Transverse colon (tissue), 4 donors: ENCODE data around the gene CCL21. TPM values are rescaled to one million over a fixed set of nuclear protein-coding genes. Genes with fewer than 3 reads are reported as not detected.

Experiments used
- DNase-seq: peaks from one replicate; pipeline ENCODE4 v3.0.0-alpha.2; 2019
- H3K27ac ChIP-seq, 4 donors: fragments of 200-600 bp; sonication (generic); 2 replicates each; pipeline ENCODE4 v1.5.1; 2016 to 2018; ENCODE audit warnings: inconsistent platforms in 4 of 4
- H3K27me3 ChIP-seq: fragments of 200-600 bp; sonication (generic); 2 replicates; pipeline ENCODE4 v1.5.1; 2017; ENCODE audit warnings: inconsistent platforms
- H3K36me3 ChIP-seq, 4 donors: fragments of 200-600 bp; sonication (generic); 2 replicates each; pipeline ENCODE4 v1.5.1; 2017 to 2019; ENCODE audit warnings: inconsistent platforms in 4 of 4
- H3K4me1 ChIP-seq, 4 donors: fragments of 200-600 bp; sonication (generic); 2 replicates each; pipeline ENCODE4 v1.5.1; 2017 to 2020; ENCODE audit warnings: inconsistent platforms in 4 of 4
- H3K4me3 ChIP-seq, 4 donors: fragments of 200-600 bp; sonication (generic); 1 replicate in 1 of 4; 2 replicates in 3 of 4; pipeline versions ENCODE4 v1.5.1 to v1.6.1; 2017 to 2019; ENCODE audit warnings: inconsistent platforms in 4 of 4
- H3K9me3 ChIP-seq, 2 donors: fragments of 200-600 bp; sonication (generic); 2 replicates each; pipeline ENCODE4 v1.5.1; 2017 to 2019; ENCODE audit warnings: inconsistent platforms in 2 of 2
- EP300 ChIP-seq: sonication (generic); formaldehyde crosslinking; IDR thresholded peaks from one replicate; pipeline ENCODE4 v1.6.1; 2017; ENCODE audit warnings: antibody characterized with exemption, low read depth
- POLR2A ChIP-seq: fragments of 450-650 bp; IDR thresholded peaks from one replicate; pipeline ENCODE4 v1.6.1; 2016; ENCODE audit warnings: antibody characterized with exemption, mild to moderate bottlenecking, moderate library complexity
- POLR2AphosphoS5 ChIP-seq, 3 donors: sonication (generic); formaldehyde crosslinking; IDR thresholded peaks; one replicate each; pipeline ENCODE4 v1.6.1; 2016; ENCODE audit warnings: antibody characterized with exemption in 3 of 3
- WGBS, 2 donors: methylation state at CpG; one replicate each; pipeline ENCODE4 v1.1.5; 2018; ENCODE audit warnings: low coverage in 1 of 2; 5-methylcytosine and 5-hydroxymethylcytosine counted together
- in situ Hi-C, 4 donors: fragments of 200-750 bp; cut with MboI; loops; one replicate each; pipeline versions ENCODE4 v1.15.0 to v1.15.1; 2017; ENCODE audit warnings: low sequenced_read_pairs in 3 of 4, low pct_ligation_motif_present in 1 of 4, low pct_unique_long_range_greater_than_20kb in 1 of 4
- intact Hi-C: fragments of 100-400 bp; cut with DNase I; formaldehyde crosslinking; loops from one replicate; pipeline ENCODE4 v1.15.1; 2023; ENCODE audit warnings: low total_unique reads
- total RNA-seq, 4 donors: library from RNA; depleted of rRNA; stranded (reverse); fragments of >200 nt; gene quantifications; one replicate each; pipeline ENCODE4 v1.1.0, GENCODE V29; 2016
- TF ChIP-seq, protein P1 (sequence below), 5 experiments: fragments of 200-600 bp in 3 of 5; fragments of 450-650 bp in 2 of 5; sonication (generic) in 3 of 5; IDR thresholded peaks; 1 replicate in 2 of 5; 2 replicates in 3 of 5; pipeline ENCODE4 v1.5.1; 2016 to 2017; ENCODE audit warnings: antibody characterized with exemption in 5 of 5, inconsistent platforms in 3 of 5, mild to moderate bottlenecking in 2 of 5, moderate library complexity in 1 of 5

Gene CCL21
- total RNA-seq, 4 donors from 2014 or later: 45.4 to 123 (median 60.1) TPM

DNA sequence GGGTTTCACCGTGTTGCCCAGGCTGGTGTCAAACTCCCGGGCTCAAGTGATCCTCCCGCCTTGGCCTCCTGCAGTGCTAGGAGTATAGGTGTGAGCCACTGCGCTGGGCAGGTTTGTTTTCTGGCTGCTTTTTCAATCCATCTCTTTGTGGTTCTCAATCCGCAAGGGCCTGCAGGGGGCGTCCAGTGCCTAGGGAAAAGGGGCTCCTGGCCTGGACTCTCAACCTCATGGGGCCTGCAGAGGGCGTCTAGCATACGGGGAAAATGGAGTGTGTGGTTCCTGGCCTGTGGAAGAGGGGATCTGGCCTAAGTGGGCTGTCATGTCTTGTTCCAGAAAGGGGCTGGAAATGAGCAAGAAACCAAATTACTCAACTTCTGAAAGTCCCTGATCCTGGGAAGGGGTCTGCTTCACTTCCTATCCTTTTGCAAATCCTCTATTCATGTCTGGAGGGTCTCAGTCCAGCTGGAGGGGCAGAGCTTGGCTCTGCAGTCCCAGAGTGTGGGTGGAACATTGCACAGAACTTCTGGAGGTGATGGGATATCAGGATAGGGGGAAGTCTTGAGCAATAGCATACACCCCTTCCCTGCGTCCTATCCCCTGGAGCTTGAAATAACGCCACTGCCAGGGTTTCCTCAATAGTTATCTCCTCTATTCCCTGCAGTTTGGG, 34.8 kb downstream of the CCL21 start:
- DNase-seq: peak; percentile 78
- 30 to 36% methylated on average over 5 to 10 of the region's 10 CpGs for WGBS, 2 donors
- no peaks in the 10 kb centered on the region for H3K27me3 ChIP-seq
- no peak overlapping the region for H3K4me3 ChIP-seq
- in situ Hi-C loops (no loop called here), intact Hi-C loops (loop anchor here (5.0 kb wide), 1 partner anchor 648 kb away; no protein-coding TSS in a partner anchor)
- H3K4me1 ChIP-seq: no peaks in the 10 kb centered on the region
- TF ChIP-seq, protein P1, sequence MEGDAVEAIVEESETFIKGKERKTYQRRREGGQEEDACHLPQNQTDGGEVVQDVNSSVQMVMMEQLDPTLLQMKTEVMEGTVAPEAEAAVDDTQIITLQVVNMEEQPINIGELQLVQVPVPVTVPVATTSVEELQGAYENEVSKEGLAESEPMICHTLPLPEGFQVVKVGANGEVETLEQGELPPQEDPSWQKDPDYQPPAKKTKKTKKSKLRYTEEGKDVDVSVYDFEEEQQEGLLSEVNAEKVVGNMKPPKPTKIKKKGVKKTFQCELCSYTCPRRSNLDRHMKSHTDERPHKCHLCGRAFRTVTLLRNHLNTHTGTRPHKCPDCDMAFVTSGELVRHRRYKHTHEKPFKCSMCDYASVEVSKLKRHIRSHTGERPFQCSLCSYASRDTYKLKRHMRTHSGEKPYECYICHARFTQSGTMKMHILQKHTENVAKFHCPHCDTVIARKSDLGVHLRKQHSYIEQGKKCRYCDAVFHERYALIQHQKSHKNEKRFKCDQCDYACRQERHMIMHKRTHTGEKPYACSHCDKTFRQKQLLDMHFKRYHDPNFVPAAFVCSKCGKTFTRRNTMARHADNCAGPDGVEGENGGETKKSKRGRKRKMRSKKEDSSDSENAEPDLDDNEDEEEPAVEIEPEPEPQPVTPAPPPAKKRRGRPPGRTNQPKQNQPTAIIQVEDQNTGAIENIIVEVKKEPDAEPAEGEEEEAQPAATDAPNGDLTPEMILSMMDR (IDR thresholded peaks at IDR 0.05): peak; percentile 44 to 67 (median 54)
- no peak for TF ChIP-seq EP300
- H3K27ac ChIP-seq: no peak overlapping the region
- no peaks in the 10 kb centered on the region for H3K36me3 ChIP-seq
- no peaks in the 10 kb centered on the region for H3K9me3 ChIP-seq

DNA sequence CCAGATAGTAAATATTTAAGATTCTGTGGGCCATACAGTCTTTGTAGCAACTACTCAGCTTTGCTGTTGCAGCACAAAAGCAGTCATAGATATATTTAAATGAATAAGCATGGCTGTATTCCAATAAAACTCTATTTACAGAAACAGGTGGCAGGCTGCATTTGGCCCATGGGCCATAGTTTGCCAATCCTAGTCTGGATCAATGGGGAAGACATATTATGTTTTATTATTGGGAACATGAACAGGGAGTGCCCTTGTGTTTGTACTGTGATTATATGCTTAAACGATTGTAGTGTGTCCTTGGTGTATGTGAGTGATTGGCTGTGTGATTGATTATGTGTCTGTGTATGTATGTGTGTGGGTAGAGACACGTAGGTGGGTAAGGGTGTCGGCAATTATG, 35.5 kb downstream of the CCL21 start:
- no peak overlapping the region for H3K4me3 ChIP-seq
- TF ChIP-seq EP300 (no peak), POLR2A (no peak), POLR2AphosphoS5 (IDR thresholded peaks at IDR 0.05) (no peak)
- TF ChIP-seq, protein P1 (IDR thresholded peaks at IDR 0.05): no peak
- H3K27ac ChIP-seq: no peak overlapping the region
- H3K36me3 ChIP-seq: no peaks in the 10 kb centered on the region
- in situ Hi-C loops (no loop called here), intact Hi-C loops (no loop called here)
- H3K4me1 ChIP-seq: no peaks in the 10 kb centered on the region
- DNase-seq: no peak
- H3K9me3 ChIP-seq: no peaks in the 10 kb centered on the region
- H3K27me3 ChIP-seq: no peaks in the 10 kb centered on the region
- WGBS, 2 donors: 66 to 67% methylated on average over 3 of the region's 3 CpGs

DNA sequence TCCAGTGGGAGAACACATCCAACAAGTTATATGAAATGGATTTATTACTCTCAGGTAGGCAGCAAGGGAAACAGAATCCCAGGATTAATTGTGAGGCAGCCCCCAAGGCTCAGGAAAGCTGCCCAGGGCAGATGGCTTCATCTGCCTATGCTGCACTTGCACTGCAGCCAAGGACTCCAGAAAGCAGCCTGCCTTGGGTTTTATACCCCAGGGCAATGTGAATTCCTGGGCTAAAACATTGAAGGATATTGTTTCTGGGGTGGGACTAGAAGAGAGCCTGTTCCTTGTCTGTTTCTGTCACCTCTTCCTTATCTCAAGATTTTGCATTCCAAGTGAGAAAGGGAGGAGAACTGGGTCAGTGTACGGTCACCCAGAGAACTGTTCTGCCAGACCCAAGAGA, 38.6 kb downstream of the CCL21 start:
- in situ Hi-C loops: no loop called here
- intact Hi-C loops: no loop called here
- Histone ChIP-seq H3K9me3 (no peaks in the 10 kb centered on the region), H3K27ac (no peak overlapping the region), H3K36me3 (no peaks in the 10 kb centered on the region), H3K27me3 (no peaks in the 10 kb centered on the region), H3K4me1 (peaks cover 0 to 6% (median 5%) of the 10 kb centered on the region in 4 donors), H3K4me3 (no peak overlapping the region)
- TF ChIP-seq, protein P1 (IDR thresholded peaks at IDR 0.05): no peak
- TF ChIP-seq POLR2AphosphoS5 (IDR thresholded peaks at IDR 0.05) (no peak), POLR2A (no peak), EP300 (no peak)
- WGBS, 2 donors: 80 to 86% methylated on average over 1 of the region's 1 CpG
- no peak for DNase-seq

DNA sequence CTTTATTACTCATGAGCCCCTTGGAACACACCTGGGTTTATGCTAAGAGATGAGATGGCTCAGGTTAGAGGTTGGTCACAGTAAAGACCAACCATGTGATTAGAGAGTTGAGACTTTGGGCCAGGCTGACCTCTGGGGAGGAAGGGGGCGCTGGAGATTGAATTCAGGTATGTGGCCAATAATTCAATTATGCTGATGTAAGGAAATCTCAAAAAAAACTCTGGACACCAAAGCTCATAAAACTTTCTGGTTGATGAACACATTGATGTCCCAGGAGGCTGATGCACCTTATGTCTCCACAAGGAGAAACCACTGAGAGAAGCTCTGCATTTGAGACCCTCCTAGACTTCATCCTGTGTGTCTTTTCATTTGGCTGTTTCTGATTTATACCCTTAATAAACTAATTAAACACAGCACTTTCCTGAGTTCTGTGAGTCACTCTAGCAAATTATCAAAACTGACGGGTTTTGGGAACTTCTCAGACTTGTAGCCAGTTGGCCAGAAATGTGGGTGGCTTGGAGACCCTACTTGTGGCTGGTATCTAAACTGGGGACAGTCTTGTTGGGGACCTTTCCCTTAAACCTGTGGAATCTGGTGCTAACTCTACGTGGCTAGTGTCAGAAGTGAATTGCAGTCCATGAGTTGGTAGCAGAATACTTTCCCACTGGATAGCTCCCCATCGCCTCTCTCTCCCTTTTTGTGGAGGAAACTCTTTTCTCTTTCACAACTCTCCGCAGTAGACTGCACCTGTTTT, 40.0 kb downstream of the CCL21 start:
- H3K4me3 ChIP-seq: no peak overlapping the region
- no peak for DNase-seq
- intact Hi-C loops (no loop called here), in situ Hi-C loops (no loop called here)
- H3K27me3 ChIP-seq: no peaks in the 10 kb centered on the region
- no peaks in the 10 kb centered on the region for H3K36me3 ChIP-seq
- H3K4me1 ChIP-seq: peaks cover 0 to 10% (median 7%) of the 10 kb centered on the region in 4 donors
- 96 to 100% methylated on average over 1 to 5 of the region's 5 CpGs for WGBS, 2 donors
- no peak overlapping the region for H3K27ac ChIP-seq
- no peak for TF ChIP-seq EP300
- no peak for TF ChIP-seq POLR2A
- TF ChIP-seq POLR2AphosphoS5 (IDR thresholded peaks at IDR 0.05): no peak
- TF ChIP-seq, protein P1 (IDR thresholded peaks at IDR 0.05): no peak
- H3K9me3 ChIP-seq: no peaks in the 10 kb centered on the region
